ENCODE data around the gene ADAM11.
"Not testable (repeated sequence)": the region's sequence is repeated elsewhere in the genome, so short reads cannot be mapped to it uniquely, and the experiment has no call there.

The ADAM11 gene

DNA sequence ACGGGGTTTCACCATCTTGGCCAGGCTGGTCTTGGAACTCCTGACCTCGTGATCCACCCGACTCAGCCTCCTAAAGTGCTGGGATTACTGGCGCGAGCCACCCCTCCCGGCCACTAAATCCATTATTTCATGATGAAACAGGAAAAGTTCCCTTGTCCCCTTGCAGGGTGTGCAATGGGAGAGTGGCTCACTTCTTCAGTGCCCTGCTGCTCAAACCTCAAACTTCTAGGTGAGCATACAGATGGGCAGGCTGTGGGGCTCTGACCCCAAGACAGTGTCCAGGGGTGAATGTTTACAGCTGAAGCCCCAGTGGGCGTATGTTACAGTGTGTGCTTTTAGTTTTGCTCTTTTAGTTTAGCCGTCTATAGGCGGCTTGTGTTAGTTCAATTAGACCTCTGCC, 36.6 kb downstream of the ADAM11 start:
- no peak for DNase-seq (ENCODE audit: low read depth)

DNA sequence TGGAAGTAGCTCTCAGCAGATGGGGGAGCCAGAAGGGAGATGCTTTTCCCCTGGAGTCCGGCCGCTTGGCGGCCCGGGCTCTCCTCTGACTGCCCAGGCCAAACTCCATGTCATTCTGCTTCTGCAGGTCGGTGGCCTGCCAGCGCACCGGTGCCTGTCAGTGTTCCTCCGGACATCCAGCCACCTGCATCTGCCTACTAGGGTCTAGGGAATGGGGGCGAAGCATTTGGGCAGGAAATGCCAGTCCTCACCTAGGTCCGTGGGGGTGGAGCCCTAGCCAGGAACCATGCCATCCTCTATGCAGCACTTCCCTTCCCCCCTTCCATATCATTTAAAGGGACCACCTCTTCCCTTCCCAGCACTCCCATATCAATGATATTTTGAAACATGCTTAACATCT, 37.1 kb downstream of the ADAM11 start:
- DNase-seq (ENCODE audit: low read depth) = no peak

DNA sequence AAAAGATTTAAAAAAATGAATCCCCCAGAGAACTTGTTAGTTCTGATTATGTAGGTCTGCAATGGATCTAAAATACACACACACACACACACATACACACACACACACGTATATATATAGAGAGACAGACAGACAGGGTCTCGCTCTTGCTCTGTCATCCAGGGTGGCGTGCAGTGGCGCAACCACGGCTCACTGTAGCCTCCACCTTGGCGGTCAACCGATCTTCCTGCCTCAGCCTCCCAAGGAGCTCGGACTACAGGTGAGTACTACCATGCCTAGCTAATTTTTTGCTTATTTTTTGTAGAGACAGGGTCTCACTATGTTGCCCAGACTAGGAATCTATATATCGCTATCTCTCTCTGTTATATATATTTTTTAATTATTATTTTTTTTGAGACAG, 37.9 kb downstream of the ADAM11 start:
- DNase-seq (ENCODE audit: low read depth) = no peak

DNA sequence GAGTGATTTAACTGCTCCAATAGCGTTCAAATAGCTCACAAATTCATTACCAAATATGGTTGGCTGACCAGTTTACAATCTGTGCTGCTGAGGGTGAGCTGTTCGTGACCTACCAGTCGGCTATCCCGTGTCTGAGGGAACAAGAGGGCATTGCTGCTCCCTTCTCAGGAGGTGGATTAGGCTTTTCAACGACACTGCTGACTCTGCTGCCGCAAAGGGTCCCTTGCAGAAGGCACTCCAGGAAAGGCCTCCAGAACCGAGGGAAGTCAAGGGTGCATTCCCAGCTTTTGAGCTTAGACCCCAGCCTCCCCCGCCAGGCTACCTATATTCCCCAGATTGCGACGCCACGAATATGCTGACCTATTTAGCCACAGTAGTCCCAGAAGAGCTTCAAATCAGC, 39.0 kb downstream of the ADAM11 start:
- DNase-seq (ENCODE audit: low read depth) = no peak

DNA sequence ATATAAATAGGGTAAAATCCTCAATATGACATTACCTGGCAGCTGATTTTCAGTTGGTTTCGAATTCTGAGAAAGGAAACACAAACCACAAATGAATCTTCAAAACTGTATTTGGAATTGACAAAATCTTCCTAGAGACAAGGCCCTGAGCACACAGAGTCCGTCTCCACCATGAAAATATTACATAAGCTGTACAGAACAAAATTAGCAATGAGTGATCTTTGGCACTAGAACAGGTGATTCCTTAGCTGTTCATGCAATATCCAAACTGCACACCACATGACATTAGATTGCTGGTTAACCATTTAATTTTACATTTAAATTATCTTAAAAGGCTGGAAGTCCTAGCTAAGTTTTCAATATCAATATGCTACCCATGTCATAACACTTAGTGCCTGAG, 39.6 kb downstream of the ADAM11 start:
- no peak for DNase-seq (ENCODE audit: low read depth)

DNA sequence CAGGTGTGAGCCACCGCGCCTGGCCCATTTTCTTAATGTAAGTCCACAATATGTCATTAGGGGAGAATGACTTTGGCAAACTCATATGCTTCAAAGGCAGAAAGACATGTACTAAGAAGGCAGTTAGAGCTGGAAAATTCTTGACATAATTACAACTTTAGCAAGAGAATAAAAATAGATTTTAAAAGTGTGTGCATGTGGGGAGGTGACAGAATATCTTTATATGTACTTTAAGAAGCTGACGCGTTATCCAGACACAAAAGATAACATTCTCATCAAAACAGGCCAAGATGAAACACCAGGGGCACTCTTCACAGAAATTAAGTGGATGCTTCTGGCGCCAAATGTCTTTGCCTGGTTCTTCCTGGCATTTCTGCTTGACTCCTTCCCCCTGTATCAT, 43.1 kb downstream of the ADAM11 start:
- no peak for DNase-seq (ENCODE audit: low read depth)

DNA sequence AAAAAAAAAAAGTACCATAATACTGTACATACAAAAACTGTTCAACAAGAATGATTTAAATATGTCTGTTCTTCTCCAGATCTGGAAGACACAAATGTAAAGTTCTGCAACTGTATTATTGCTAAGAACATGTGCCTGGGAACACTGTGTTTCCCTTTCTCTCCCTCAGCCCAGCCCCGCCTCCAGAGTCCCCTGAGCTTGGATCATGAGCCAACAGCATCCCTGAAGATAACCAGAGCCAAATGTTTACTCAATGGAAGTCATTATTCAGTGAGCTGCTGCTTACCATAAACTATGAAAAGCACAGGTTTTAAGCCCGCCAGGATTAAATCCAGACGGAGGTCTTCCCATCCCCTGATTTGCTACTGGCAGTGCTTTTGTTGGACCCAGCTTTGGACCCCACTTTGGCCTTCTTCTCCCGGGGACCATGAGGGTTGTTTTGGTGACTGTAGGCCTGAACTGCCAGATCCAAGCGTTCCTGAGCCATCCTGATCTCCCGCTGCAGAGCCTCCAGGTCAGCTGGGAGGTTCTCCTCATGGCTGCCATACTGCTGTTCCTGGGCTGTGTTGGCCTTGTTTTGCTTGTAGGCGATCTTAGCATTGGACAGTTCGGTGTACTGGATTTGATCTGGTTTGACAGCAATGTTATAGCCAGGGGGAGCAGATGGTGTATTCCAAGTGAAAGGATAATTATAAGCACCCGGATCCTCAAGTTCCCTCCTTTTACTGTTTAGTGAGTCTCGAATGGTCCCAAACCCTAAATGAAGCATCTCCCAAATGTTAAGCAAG, 45.7 kb downstream of the ADAM11 start:
- peak; percentile 26 for DNase-seq (ENCODE audit: low read depth)

DNA sequence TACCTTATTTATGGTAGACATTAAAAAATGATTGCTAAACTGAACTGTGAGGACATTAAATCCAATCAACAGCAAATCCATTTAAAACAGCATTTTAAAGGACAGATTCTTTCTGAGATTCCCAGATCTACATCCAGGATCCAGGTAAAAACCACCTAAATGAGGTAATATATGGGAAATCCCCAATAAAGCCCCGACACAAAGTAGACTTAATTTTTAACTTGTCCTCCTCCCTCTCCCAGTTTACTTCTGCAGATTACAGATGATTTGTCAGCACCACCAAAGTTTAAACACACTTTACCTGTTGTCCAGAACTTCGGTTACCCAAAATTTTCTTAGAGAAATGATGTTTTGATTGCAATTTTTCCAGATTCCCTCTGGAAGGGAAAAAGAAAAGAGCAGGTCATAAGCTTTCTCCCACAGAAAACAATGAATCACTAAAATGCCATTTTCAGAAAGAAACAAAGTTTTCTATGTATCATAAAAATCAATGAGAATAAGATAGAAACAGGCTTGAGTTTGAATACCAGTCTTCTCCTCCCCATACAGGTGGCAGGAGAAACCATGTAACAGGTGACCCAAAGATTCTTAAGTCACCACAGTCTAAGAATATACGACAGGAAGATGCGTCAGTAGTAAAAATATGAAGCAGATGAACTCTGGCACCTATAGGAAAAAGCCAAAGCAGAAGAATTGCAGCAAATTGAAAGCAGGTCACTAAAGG, 48.5 kb downstream of the ADAM11 start:
- DNase-seq (ENCODE audit: low read depth) = no peak

DNA sequence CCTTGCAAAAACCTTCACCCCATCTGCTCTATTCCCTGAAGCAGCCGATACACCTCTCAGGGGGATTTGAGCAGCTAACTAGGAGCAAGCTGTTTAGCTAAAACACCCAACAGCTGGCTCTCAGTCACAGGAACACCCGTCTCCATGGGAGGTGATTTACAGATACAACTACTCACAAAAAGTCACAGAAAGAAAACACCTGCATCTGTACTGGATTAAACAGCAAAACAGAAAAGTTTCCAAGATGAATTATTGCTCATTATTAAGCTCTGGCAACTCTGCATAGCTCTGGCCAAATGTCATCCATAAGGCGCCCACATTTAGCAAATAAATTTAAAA, 49.0 kb downstream of the ADAM11 start:
- peak; percentile 49 for DNase-seq (ENCODE audit: low read depth)

DNA sequence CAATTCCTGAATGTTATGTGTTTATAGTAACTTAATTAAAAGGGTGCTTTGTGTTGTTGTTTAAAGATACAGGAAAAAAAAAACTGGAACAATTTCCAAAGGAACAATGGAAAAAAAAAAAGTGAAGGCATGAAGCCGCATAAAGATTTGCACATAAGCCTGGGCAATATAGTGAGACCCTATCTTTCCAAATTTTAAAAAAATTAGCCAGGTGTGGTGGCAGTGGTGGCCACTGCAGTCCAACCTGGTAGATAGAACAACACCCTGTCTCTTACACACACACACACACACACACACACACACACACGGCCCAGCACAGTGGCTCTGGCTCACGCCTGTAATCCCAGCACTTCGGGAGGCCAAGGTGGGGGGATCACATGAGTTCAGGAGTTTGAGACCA, 49.4 kb downstream of the ADAM11 start:
- DNase-seq (ENCODE audit: low read depth) = no peak

DNA sequence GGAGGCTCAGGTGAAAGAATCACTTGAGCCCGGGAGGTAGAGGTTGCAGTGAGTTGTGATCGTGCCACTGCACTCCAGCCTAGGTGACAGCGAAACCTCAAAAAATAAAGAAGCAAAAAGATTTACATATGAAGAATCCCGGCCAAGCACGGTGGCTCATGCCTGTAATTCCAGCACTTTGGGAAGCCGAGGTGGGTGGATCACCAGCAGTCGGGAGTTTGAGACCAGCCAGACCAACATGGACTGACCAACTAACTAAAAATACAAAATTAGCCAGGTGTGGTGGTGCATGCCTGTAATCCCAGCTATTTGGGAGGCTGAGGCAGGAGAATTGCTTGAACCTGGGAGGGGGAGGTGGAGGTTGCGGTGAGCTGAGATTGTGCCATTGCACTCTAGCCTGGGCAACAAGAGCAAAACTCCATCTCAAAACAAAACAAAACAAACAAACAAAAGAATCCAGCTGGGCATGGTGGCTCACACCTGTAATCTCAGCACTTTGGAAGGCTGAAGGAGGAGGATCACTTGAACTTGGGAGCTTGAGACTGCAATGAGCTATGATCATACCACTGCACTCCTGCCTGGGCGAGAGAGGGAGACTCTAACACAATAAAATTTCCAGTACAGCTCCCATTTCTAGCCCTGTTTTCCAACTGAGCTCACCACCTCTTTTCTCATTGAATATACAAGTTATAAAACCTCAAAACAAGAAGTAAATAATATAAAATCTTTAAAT, 50.0 kb downstream of the ADAM11 start:
- not testable (repeated sequence) for DNase-seq (ENCODE audit: low read depth)

DNA sequence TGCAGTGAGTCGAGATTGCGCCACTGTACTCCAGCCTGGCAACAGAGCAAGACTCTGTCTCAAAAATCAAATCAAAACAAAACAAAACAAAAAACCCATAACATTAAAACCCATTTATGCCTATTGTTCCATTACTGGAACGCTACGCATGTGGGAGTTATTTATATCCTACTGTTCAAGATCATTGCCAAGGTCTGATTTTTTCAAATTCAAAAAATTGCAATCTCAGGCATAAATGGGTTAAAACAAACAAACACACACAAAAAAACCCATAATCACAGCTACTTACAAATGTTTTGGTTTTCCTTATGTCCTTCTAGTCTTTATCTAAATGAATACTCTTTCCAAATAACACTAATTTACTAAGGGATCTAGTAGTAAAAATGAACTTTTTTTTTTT, 53.5 kb downstream of the ADAM11 start:
- no peak for DNase-seq (ENCODE audit: low read depth)

DNA sequence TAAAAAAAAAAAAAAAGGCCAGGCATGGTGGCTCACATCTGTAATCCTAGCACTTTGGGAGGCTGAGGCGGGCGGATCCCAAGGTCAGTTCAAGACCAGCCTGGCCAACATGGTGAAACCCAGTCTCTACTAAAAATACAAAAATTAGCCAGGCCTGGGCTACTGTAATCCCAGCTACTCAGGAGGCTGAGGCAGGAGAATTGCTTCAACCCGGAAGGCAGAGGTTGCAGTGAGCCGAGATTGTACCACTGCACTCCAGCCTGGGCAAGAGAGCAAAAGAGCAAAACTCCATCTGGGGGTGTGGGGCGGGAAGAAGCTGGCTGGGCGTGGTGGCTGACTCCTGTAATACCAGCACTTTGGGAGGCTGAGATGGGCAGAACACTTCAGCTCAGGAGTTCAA, 59.7 kb downstream of the ADAM11 start:
- DNase-seq (ENCODE audit: low read depth) = not testable (repeated sequence)

DNA sequence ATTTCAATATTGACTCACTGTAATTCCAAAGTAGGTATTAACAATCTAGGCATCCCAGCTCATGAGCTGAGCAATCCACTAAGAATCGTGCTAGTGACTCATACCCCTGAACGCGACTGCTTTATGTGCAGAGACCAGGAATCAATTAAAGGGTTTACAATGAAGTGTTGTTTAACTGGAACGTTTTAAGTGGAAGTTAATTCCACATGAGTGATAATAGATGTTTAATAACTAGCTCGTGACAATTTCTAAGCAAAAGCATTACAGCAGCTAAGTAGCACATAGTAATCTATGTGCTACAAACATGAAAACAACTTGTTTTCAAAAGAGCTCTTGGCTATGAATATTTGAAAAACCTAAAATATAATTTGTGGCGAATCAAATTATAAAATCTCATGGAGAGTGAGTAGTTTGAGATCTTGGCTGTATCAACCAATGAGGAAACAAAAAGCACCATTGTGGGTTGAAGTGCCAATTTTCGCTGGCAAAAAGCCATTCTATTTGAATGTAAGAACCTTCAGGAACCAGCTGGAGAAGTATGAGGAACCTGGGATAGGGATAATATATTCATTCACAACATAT, 61.9 kb downstream of the ADAM11 start:
- DNase-seq (ENCODE audit: low read depth) = peak; percentile 74

DNA sequence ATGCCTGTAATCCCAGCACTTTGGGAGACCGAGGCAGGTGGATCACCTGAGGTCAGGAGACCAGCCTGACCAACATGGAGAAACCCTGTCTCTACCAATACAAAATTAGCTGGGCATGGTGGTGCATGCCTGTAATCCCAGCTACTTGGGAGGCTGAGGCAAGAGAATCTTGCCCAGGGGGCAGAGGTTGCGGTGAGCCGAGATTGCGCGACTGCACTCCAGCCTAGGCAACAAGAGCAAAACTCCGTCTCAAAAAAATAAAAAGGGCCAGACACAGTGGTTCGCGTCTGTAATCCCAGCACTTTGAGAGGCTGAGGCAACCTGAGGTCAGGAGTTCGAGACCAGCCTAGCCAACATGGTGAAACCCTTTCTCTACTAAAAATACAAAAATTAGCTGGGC, 66.4 kb downstream of the ADAM11 start:
- not testable (repeated sequence) for DNase-seq (ENCODE audit: low read depth)

DNA sequence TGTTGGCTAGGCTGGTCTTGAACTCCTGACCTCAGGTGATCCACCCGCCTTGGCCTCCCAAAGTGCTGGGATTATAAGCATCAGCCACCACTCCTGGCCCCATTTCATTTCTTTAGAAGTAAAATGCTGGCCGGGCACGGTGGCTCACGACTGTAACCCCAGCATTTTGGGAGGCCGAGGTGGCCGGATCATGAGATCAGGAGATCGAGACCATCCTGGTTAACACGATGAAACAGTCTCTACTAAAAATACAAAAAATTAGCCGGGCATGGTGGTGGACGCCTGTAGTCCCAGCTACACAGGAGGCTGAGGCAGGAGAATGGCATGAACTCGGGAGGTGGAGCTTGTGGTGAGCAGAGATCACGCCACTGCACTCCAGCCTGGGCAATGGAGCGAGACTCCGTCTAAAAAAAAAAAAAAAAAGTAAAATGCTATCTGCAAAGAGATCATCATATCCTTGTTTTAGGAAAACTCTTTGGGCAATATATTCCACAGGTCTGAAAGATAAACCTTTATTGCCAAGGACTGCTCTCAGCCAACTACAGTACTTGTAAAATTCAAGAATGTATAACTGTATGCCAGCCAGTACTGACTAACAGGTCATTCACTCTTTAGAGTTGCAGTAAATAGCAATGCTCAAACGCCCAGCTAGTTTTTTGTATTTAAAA, 67.5 kb downstream of the ADAM11 start:
- DNase-seq (ENCODE audit: low read depth) = no peak

DNA sequence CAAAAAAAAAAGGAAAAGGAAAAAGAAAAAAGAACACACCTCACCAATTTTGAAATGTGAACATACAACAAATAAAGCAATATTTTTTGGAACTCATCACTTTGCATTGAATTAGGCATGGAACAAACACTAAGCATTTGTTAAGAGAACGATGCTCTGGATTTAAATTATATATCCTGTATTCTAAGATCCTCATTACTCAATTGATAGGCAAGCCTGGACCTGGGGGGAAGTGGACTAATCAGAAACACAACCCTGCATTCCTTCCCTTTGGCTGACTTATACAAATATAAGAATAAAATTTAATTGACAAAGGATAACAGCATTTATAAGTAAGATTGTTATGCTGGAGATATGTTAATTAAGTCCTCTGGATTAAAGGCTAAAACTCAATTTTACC, 69.1 kb downstream of the ADAM11 start:
- peak; percentile 14 for DNase-seq (ENCODE audit: low read depth)

DNA sequence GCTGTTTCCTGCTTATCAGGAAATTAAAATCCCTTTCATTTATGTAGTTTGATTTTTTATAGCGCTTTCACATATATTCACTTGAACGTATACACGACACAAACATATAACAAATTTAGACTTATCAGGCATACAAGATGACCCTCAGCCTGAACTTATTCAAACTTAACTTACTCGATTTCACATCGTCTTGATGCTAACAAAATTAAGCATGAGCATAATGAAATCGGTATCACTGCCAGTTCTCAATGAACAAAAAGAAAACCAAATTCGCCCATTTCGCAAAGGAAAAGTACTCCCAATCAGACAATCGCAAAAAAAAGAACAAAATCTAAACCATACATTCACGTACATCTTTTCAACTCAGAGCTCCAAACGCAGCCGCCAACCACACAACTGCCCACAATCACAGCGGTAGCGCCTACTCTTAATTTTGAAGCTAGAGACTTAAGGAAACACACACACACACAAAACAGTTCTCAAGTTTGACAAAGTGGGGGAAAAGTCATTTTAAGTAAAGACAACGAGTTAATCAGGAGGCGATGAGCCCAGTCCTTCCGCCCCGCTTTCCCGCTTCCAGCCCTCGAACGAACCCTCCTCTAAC, 70.2 kb downstream of the ADAM11 start:
- peak; percentile 41 for DNase-seq (ENCODE audit: low read depth)

DNA sequence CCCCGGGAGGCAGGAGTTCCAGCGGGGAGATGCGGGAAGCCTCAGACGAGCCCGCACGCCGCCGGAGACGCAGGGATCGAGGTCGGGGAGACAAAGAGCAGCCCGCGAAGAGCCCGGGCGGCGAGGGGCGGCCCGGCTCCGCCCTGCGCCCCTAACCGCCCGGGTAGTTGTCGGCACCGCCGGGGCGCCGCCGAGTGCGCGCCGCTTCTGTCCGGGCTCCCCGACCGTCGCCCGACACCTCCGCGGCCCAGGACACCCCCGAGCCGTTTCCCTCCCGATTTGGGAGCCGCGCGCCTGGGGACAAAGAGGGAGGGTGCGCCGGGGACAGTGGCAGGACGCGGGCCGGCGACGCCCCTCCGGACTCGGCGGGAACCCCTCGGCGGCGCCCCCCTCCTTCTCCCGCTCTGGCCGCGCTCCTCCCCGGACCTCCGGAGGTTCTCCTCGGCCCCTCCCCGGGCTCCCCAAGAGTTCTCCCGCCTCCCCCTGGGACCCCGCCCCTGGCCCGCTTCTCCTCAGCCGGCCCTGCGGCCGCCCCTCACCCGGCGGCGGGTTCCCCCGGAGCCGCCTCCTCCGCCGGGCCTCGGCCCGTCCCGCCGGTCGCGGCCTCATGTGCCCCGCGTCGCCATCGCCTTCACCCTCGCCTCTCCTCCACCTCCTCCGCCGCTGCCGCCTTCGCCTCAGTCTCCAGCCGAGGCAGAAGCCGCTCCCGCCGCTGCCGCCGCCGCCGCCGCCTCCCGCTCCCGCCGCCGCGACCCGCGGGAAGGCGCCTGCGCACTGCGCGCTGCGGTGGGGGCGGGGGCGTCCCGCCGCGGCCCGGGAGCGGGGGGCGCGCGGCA, 71.0 kb downstream of the ADAM11 start, which contains the start of gene GJC1:
GJC1 (minus strand) TSS at position 765 of the 836 bp plus-strand sequence. CDS start 24,470 bp downstream, outside the sequence.
- DNase-seq (ENCODE audit: low read depth) = peak; percentile 20

Measured in fibroblast of gingiva (primary cell).